NB4 (cell line): ENCODE measurements around the gene NDUFS8.
"Not testable (repeated sequence)": the region's sequence is repeated elsewhere in the genome, so short reads cannot be mapped to it uniquely, and the experiment has no call there.

Experiments
- POLR2A ChIP-seq: IDR thresholded peaks from 2 replicates; pipeline ENCODE4 v1.6.1; 2011; ENCODE audit warnings: mild to moderate bottlenecking; ENCODE audit not compliant: insufficient read length; ENCODE audit errors: extremely low read depth
- TF ChIP-seq, protein P1 (sequence below): IDR thresholded peaks from one replicate; pipeline ENCODE4 v1.5.1; 2012; ENCODE audit warnings: low read depth, low read length

DNA sequence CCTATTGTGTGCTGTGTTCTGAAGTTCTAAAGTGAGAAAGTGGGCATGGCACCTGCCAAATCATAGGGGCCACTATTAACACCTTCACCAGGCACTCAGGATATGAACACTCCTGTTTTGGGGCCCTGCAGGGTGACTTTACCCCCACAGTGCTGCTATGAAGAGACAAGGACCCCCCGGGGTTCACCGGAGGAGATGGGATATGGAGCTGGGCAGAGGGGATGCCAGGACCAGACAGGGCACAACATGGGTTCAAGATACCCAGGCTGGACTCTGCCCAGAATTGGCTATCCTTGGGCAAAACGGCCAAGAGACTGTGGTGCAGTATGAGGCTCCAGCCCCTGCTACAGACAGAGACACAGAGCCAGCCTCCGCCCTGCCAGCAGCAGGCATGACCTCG is 36.1 kb upstream of the NDUFS8 start:
- TF ChIP-seq, protein P1, sequence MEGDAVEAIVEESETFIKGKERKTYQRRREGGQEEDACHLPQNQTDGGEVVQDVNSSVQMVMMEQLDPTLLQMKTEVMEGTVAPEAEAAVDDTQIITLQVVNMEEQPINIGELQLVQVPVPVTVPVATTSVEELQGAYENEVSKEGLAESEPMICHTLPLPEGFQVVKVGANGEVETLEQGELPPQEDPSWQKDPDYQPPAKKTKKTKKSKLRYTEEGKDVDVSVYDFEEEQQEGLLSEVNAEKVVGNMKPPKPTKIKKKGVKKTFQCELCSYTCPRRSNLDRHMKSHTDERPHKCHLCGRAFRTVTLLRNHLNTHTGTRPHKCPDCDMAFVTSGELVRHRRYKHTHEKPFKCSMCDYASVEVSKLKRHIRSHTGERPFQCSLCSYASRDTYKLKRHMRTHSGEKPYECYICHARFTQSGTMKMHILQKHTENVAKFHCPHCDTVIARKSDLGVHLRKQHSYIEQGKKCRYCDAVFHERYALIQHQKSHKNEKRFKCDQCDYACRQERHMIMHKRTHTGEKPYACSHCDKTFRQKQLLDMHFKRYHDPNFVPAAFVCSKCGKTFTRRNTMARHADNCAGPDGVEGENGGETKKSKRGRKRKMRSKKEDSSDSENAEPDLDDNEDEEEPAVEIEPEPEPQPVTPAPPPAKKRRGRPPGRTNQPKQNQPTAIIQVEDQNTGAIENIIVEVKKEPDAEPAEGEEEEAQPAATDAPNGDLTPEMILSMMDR, result not testable (repeated sequence)
- not testable (repeated sequence) for TF ChIP-seq POLR2A
